ENCODE data around the gene ZNF490. TPM values are rescaled to one million over a fixed set of nuclear protein-coding genes. Genes with fewer than 3 reads are reported as not detected.

ZNF490 gene
- total and polyA plus RNA-seq, 3 experiments from 2014 or later = 6.9 to 8.4 (median 8.0) TPM

Other genes starting within 250 kb of the ZNF490 start
- gene ZNF442, start 245.1 kb downstream of the ZNF490 start, total RNA-seq = 1 to 10 TPM; 2.2 to 2.5 TPM
- gene ZNF442, start 245.1 kb downstream of the ZNF490 start, polyA plus RNA-seq = 1.1 TPM
- 1 to 10 TPM; 3.6 TPM for gene ZNF799, start 209.5 kb downstream of the ZNF490 start, total RNA-seq
- 7.2 TPM for gene ZNF799, start 209.5 kb downstream of the ZNF490 start, polyA plus RNA-seq
- 1 to 10 TPM; 4.2 to 4.6 TPM for gene ZNF443, start 169.8 kb downstream of the ZNF490 start, total RNA-seq
- 2.5 TPM for gene ZNF443, start 169.8 kb downstream of the ZNF490 start, polyA plus RNA-seq
- 1 to 10 TPM; 2.5 TPM for gene ZNF709, start 126.0 kb downstream of the ZNF490 start, total RNA-seq
- gene ZNF709, start 126.0 kb downstream of the ZNF490 start, polyA plus RNA-seq = 1.1 TPM
- 1 to 10 TPM; 7.4 to 8.0 TPM for gene ZNF564, start 59.3 kb downstream of the ZNF490 start, total RNA-seq
- 16.7 TPM for gene ZNF564, start 59.3 kb downstream of the ZNF490 start, polyA plus RNA-seq
- gene ZNF791, start 107 bp upstream of the ZNF490 start, total RNA-seq = 10 to 100 TPM; 23.6 to 23.8 TPM
- 21.3 TPM for gene ZNF791, start 107 bp upstream of the ZNF490 start, polyA plus RNA-seq
- 10 to 100 TPM; 83.8 to 85.3 TPM for gene MAN2B1, start 55.9 kb upstream of the ZNF490 start, total RNA-seq
- gene MAN2B1, start 55.9 kb upstream of the ZNF490 start, polyA plus RNA-seq = 76.4 TPM
- gene WDR83, start 56.0 kb upstream of the ZNF490 start, total RNA-seq = 10 to 100 TPM; 18.8 to 19.9 TPM
- 13.1 TPM for gene WDR83, start 56.0 kb upstream of the ZNF490 start, polyA plus RNA-seq
- gene DHPS, start 71.1 kb upstream of the ZNF490 start, total RNA-seq = 100 to 1,000 TPM; 113 to 116 TPM
- 91.8 TPM for gene DHPS, start 71.1 kb upstream of the ZNF490 start, polyA plus RNA-seq
- gene GNG14, start 77.2 kb upstream of the ZNF490 start, total RNA-seq = not detected
- not detected for gene GNG14, start 77.2 kb upstream of the ZNF490 start, polyA plus RNA-seq
- 1 to 10 TPM; 7.9 to 8.1 TPM for gene FBXW9, start 85.8 kb upstream of the ZNF490 start, total RNA-seq
- 5.9 TPM for gene FBXW9, start 85.8 kb upstream of the ZNF490 start, polyA plus RNA-seq
- 100 to 1,000 TPM; 148 TPM for gene TNPO2, start 113.1 kb upstream of the ZNF490 start, total RNA-seq
- 3.4 TPM for gene TNPO2, start 113.1 kb upstream of the ZNF490 start, polyA plus RNA-seq
- gene TRIR, start 123.9 kb upstream of the ZNF490 start, total RNA-seq = 100 to 1,000 TPM; 243 to 247 TPM
- 248 TPM for gene TRIR, start 123.9 kb upstream of the ZNF490 start, polyA plus RNA-seq
- 100 to 1,000 TPM in 1 of 2 experiments, 10 to 100 TPM in 1; 96.9 to 101 TPM for gene GET3, start 126.7 kb upstream of the ZNF490 start, total RNA-seq
- gene GET3, start 126.7 kb upstream of the ZNF490 start, polyA plus RNA-seq = 72.5 TPM
- gene BEST2, start 141.0 kb upstream of the ZNF490 start, total RNA-seq = not detected
- not detected for gene BEST2, start 141.0 kb upstream of the ZNF490 start, polyA plus RNA-seq
- gene HOOK2, start 164.7 kb upstream of the ZNF490 start, total RNA-seq = 10 to 100 TPM in 1 of 2 experiments, 1 to 10 TPM in 1; 9.8 to 11.4 TPM
- gene HOOK2, start 164.7 kb upstream of the ZNF490 start, polyA plus RNA-seq = 2.9 TPM
- 100 to 1,000 TPM; 249 to 259 TPM for gene JUNB, start 180.7 kb upstream of the ZNF490 start, total RNA-seq
- 1,529 TPM for gene JUNB, start 180.7 kb upstream of the ZNF490 start, polyA plus RNA-seq
- 100 to 1,000 TPM; 183 to 184 TPM for gene PRDX2, start 191.0 kb upstream of the ZNF490 start, total RNA-seq
- 257 TPM for gene PRDX2, start 191.0 kb upstream of the ZNF490 start, polyA plus RNA-seq
- gene THSD8, start 191.3 kb upstream of the ZNF490 start, total RNA-seq = 10 to 100 TPM; 24.6 to 31.0 TPM
- gene THSD8, start 191.3 kb upstream of the ZNF490 start, polyA plus RNA-seq = not detected
- 10 to 100 TPM; 51.5 to 62.4 TPM for gene RNASEH2A, start 195.8 kb upstream of the ZNF490 start, total RNA-seq
- gene RNASEH2A, start 195.8 kb upstream of the ZNF490 start, polyA plus RNA-seq = 24.1 TPM
- not detected for gene RTBDN, start 223.8 kb upstream of the ZNF490 start, total RNA-seq
- gene RTBDN, start 223.8 kb upstream of the ZNF490 start, polyA plus RNA-seq = not detected
- under 1 TPM; 0.24 to 0.38 TPM for gene MAST1, start 227.7 kb upstream of the ZNF490 start, total RNA-seq
- gene MAST1, start 227.7 kb upstream of the ZNF490 start, polyA plus RNA-seq = 1.2 TPM

Data from CD8-positive, alpha-beta memory T cell (primary cell).